ENCODE results near the gene NLRP4. TPM values are rescaled to one million over a fixed set of nuclear protein-coding genes. Genes with fewer than 3 reads are reported as not detected.

NLRP4 gene
- total RNA-seq, 2 donors from 2014 or later = not detected

DNA sequence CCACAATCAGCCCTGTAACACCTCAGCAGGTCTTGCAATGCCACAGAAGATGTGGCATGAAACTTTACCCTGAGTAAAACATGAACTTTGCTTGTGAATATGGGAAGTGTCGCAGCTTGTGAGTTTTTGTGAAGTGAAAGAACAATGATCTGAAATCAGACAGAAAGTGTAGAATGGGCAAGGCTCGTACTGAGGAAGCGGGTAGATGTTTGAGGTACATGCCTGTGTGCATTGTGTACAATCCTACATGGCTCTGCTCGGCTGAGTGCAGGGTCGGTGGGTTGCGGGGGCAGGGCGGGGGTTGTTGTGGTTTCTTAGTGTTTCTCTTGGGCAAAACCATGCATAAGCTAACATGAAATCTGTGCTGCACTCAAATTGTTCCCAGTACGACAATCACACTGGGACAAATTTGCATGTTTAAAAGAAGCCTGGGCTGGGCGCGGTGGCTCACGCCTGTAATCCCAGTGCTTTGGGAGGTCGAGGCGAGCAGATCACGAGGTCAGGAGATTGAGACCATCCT, 94.7 kb downstream of the NLRP4 start:
- ATAC-seq (no peak), DNase-seq (ENCODE audit: low spot score in 2 of 2) (no peak)
- Mint-ChIP-seq H3K27ac (no peak overlapping the region), H3K9me3 (peaks cover 19 to 28% of the 10 kb centered on the region in 2 donors), H3K36me3 (peaks cover 0 to 10% of the 10 kb centered on the region in 2 donors)

Other genes starting within 250 kb of the NLRP4 start
- 10 to 100 TPM; 10.2 to 12.3 TPM for gene FIZ1, start 237.0 kb upstream of the NLRP4 start, total RNA-seq
- gene ZNF524, start 236.3 kb upstream of the NLRP4 start, total RNA-seq = 10 to 100 TPM; 21.4 to 29.7 TPM
- 10 to 100 TPM; 13.7 to 15.5 TPM for gene ZNF865, start 230.9 kb upstream of the NLRP4 start, total RNA-seq
- gene ZNF784, start 212.0 kb upstream of the NLRP4 start, total RNA-seq = 1 to 10 TPM; 3.6 to 3.9 TPM
- 10 to 100 TPM; 18.2 to 33.9 TPM for gene ZNF580, start 195.5 kb upstream of the NLRP4 start, total RNA-seq
- gene ZNF581, start 192.9 kb upstream of the NLRP4 start, total RNA-seq = 10 to 100 TPM; 39.9 to 40.0 TPM
- 10 to 100 TPM in 1 of 2 donors, 1 to 10 TPM in 1; 2.9 to 13.6 TPM for gene CCDC106, start 188.3 kb upstream of the NLRP4 start, total RNA-seq
- 100 to 1,000 TPM; 270 to 312 TPM for gene U2AF2, start 181.5 kb upstream of the NLRP4 start, total RNA-seq
- gene EPN1, start 161.3 kb upstream of the NLRP4 start, total RNA-seq = 10 to 100 TPM; 23.1 to 46.4 TPM
- under 1 TPM in 1 of 2 donors, not detected in 1; 0.09 TPM for gene NLRP9, start 98.1 kb upstream of the NLRP4 start, total RNA-seq
- not detected for gene RFPL4A, start 77.4 kb upstream of the NLRP4 start, total RNA-seq
- not detected for gene RFPL4AL1, start 67.4 kb upstream of the NLRP4 start, total RNA-seq
- under 1 TPM in 1 of 2 donors, not detected in 1; 0.08 TPM for gene NLRP11, start 4.5 kb upstream of the NLRP4 start, total RNA-seq
- not detected for gene NLRP13, start 95.8 kb downstream of the NLRP4 start, total RNA-seq
- not detected for gene NLRP8, start 111.3 kb downstream of the NLRP4 start, total RNA-seq
- not detected for gene NLRP5, start 150.2 kb downstream of the NLRP4 start, total RNA-seq